AG04450 (cell line): ENCODE measurements around the gene FOCAD. TPM values are rescaled to one million over a fixed set of nuclear protein-coding genes. Genes with fewer than 3 reads are reported as not detected.
"Not testable (repeated sequence)": the region's sequence is repeated elsewhere in the genome, so short reads cannot be mapped to it uniquely, and the experiment has no call there.

Experiments
- CTCF ChIA-PET: fragments of 300-600, 350-600 bp; formaldehyde crosslinking; extraction: SDS; loops from one replicate; lab custom pipeline; 2022; ENCODE audit warnings: antibody characterized with exemption, inconsistent platforms; lab: Charles Lee
- POLR2A ChIA-PET: fragments of 350-600 bp; formaldehyde crosslinking; extraction: SDS; loops from one replicate; lab custom pipeline; 2021; ENCODE audit warnings: antibody characterized with exemption, inconsistent platforms; lab: Yijun Ruan, JAX
- DNase-seq: peaks from one replicate; pipeline ENCODE4 v3.0.0-alpha.2; 2011; ENCODE audit warnings: low read depth, low spot score
- H3K27ac ChIP-seq: one replicate; pipeline ENCODE4 v1.5.1; 2012; ENCODE audit warnings: low read depth, low read length, control low read depth
- H3K27me3 ChIP-seq: one replicate; pipeline ENCODE4 v1.6.0; 2012; ENCODE audit warnings: low read length; ENCODE audit not compliant: control insufficient read depth, insufficient read depth
- H3K4me3 ChIP-seq: 2 replicates; pipeline ENCODE4 v1.5.1; 2011; ENCODE audit warnings: mild to moderate bottlenecking, low read depth, low read length, control low read depth
- H3K9me3 ChIP-seq: 2 replicates; pipeline ENCODE4 v1.5.1; 2012; ENCODE audit warnings: low read length; ENCODE audit not compliant: control insufficient read depth, insufficient read depth
- CTCF ChIP-seq: IDR thresholded peaks from 2 replicates; pipeline ENCODE4 v1.5.1; 2011; ENCODE audit warnings: low read depth, low read length, control low read depth, inconsistent platforms
- polyA plus RNA-seq: library from polyadenylated mRNA; depleted of rRNA; stranded (reverse); fragments of >200 nt; gene quantifications from 2 replicates; pipeline ENCODE4 v1.2.3, GENCODE V29; 2011

FOCAD gene
- polyA plus RNA-seq, 1 experiment, result 49.7 TPM

GRCh38 chr9:20650313-20650712 is 33.7 kb upstream of the FOCAD start:
- DNase-seq, result no peak
- Histone ChIP-seq H3K4me3 (no peak overlapping the region), H3K27ac (no peak overlapping the region), H3K9me3 (no peaks in the 10 kb centered on the region), H3K27me3 (no peaks in the 10 kb centered on the region)
- POLR2A ChIA-PET, result no interaction called here
- no peak for TF ChIP-seq CTCF
- CTCF ChIA-PET, result interaction anchor here (0.8 kb wide), 1 partner anchor 291 kb away, joined by 4 read pairs; no protein-coding TSS in a partner anchor

GRCh38 chr9:20650750-20651299 is 33.2 kb upstream of the FOCAD start:
- no peaks in the 10 kb centered on the region for H3K9me3 ChIP-seq
- no peak for TF ChIP-seq CTCF
- ChIA-PET CTCF (no interaction called here), POLR2A (no interaction called here)
- H3K27ac ChIP-seq, result no peak overlapping the region
- no peak overlapping the region for H3K4me3 ChIP-seq
- no peaks in the 10 kb centered on the region for H3K27me3 ChIP-seq
- no peak for DNase-seq

GRCh38 chr9:20651939-20652338 is 32.1 kb upstream of the FOCAD start:
- TF ChIP-seq CTCF, result no peak
- Histone ChIP-seq H3K27me3 (no peaks in the 10 kb centered on the region), H3K4me3 (no peak overlapping the region), H3K9me3 (no peaks in the 10 kb centered on the region), H3K27ac (no peak overlapping the region)
- no peak for DNase-seq
- POLR2A ChIA-PET, result no interaction called here
- CTCF ChIA-PET, result no interaction called here

GRCh38 chr9:20658246-20658667 is 25.8 kb upstream of the FOCAD start:
- DNase-seq, POLR2A ChIA-PET, H3K9me3 ChIP-seq, H3K27ac ChIP-seq, H3K27me3 ChIP-seq, CTCF ChIA-PET: not testable (repeated sequence)
- peak overlapping the region; percentile 25 for H3K4me3 ChIP-seq

- Histone ChIP-seq H3K27ac (no peak overlapping the region), H3K9me3 (no peaks in the 10 kb centered on the region), H3K4me3 (peak overlapping the region; percentile 18), H3K27me3 (peaks cover 3% of the 10 kb centered on the region)
- no peak for TF ChIP-seq CTCF
- no peak for DNase-seq
- ChIA-PET CTCF (interaction anchor here (0.6 to 1.2 kb wide), 2 partner anchors 34 to 116 kb away, joined by 4 to 5 read pairs; no protein-coding TSS in a partner anchor), POLR2A (no interaction called here)
These were observed 25.2 kb upstream of the FOCAD start for GRCh38 chr9:20658677-20659473.
